C4-2B (cell line): Measurements from ENCODE around the gene RBM18.

Source experiments
- ZFX ChIP-seq: fragments of 450-650 bp; IDR thresholded peaks from 2 replicates; pipeline ENCODE4 v1.6.1; 2017
- TF ChIP-seq, protein P1 (sequence below): fragments of 450-650 bp; conservative IDR thresholded peaks from 2 replicates; pipeline ENCODE4 v1.5.1; 2017; ENCODE audit warnings: mild to moderate bottlenecking

DNA sequence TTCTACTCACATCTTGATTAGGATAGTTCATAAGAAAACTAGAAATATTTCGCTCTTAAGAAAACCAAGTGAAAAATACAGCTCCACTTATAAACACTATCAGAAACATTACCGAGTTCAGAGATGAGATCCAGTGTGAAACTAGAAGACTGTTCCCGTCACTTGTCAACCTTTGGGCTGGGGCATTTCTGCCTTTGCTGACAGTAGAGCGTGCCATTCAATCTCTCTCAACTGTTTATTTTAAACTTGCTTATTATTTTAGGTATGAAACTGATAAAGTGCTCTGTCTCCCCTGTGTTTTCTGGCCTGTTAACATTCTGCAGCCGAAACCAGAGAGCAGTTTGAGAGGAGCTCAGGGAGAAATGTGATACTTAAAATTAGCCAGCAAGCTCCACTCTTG, 16.7 kb upstream of the RBM18 start:
- TF ChIP-seq, protein P1, sequence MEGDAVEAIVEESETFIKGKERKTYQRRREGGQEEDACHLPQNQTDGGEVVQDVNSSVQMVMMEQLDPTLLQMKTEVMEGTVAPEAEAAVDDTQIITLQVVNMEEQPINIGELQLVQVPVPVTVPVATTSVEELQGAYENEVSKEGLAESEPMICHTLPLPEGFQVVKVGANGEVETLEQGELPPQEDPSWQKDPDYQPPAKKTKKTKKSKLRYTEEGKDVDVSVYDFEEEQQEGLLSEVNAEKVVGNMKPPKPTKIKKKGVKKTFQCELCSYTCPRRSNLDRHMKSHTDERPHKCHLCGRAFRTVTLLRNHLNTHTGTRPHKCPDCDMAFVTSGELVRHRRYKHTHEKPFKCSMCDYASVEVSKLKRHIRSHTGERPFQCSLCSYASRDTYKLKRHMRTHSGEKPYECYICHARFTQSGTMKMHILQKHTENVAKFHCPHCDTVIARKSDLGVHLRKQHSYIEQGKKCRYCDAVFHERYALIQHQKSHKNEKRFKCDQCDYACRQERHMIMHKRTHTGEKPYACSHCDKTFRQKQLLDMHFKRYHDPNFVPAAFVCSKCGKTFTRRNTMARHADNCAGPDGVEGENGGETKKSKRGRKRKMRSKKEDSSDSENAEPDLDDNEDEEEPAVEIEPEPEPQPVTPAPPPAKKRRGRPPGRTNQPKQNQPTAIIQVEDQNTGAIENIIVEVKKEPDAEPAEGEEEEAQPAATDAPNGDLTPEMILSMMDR, result no peak
- TF ChIP-seq ZFX, result no peak
